Fibroblast of lung (primary cell): Measurements from ENCODE around the gene MPND. TPM values are rescaled to one million over a fixed set of nuclear protein-coding genes. Genes with fewer than 3 reads are reported as not detected.

ENCODE experiments used
- DNase-seq, 2 donors: peaks; one replicate each; pipeline versions ENCODE4 v3.0.0 to v3.0.0-alpha.2; 2010; ENCODE audit warnings: low read depth in 2 of 2
- H2AFZ ChIP-seq: 2 replicates; pipeline ENCODE4 v1.5.1; 2012; ENCODE audit warnings: low read length, control low read depth, inconsistent platforms
- H3K27ac ChIP-seq: 2 replicates; pipeline ENCODE4 v1.5.1; 2011; ENCODE audit warnings: low read length, control low read depth; ENCODE audit not compliant: insufficient read depth
- H3K27me3 ChIP-seq: 2 replicates; pipeline ENCODE4 v1.5.1; 2011; ENCODE audit warnings: mild to moderate bottlenecking, low read length; ENCODE audit not compliant: control insufficient read depth, insufficient read depth
- H3K36me3 ChIP-seq: 2 replicates; pipeline ENCODE4 v1.5.1; 2011; ENCODE audit warnings: low read length; ENCODE audit not compliant: control insufficient read depth, insufficient read depth
- H3K4me1 ChIP-seq: 2 replicates; pipeline ENCODE4 v1.5.1; 2011; ENCODE audit warnings: low read length; ENCODE audit not compliant: control insufficient read depth, insufficient read depth; ENCODE audit errors: extremely low read depth
- H3K4me2 ChIP-seq: 2 replicates; pipeline ENCODE4 v1.5.1; 2011; ENCODE audit warnings: low read length, control low read depth; ENCODE audit not compliant: insufficient read depth; ENCODE audit errors: extremely low read depth
- H3K4me3 ChIP-seq, 4 experiments: fragments of 200-600 bp in 1 of 4; sonication (generic) in 1 of 4; replicated peaks in 1 of 4; 2 replicates each; pipeline ENCODE4 v1.5.1; 2011 to 2016; ENCODE audit warnings: low read length in 4 of 4, low read depth in 3 of 4, mild to moderate bottlenecking in 3 of 4, control low read depth in 2 of 4, inconsistent platforms in 1 of 4, mixed read lengths in 1 of 4; ENCODE audit not compliant: insufficient read depth in 1 of 4; ENCODE audit errors: control extremely low read depth in 1 of 4
- H3K79me2 ChIP-seq: 2 replicates; pipeline ENCODE4 v1.5.1; 2012; ENCODE audit warnings: mild to moderate bottlenecking, low read length, inconsistent platforms; ENCODE audit not compliant: control insufficient read depth, insufficient read depth
- H3K9ac ChIP-seq: 2 replicates; pipeline ENCODE4 v1.5.1; 2011; ENCODE audit warnings: mild to moderate bottlenecking, low read length, control low read depth; ENCODE audit not compliant: insufficient read depth
- H3K9me3 ChIP-seq: 2 replicates; pipeline ENCODE4 v1.5.1; 2012; ENCODE audit warnings: low read depth, low read length; ENCODE audit not compliant: control insufficient read depth, insufficient read depth
- H4K20me1 ChIP-seq: 2 replicates; pipeline ENCODE4 v1.5.1; 2011; ENCODE audit warnings: low read length; ENCODE audit not compliant: control insufficient read depth, insufficient read depth; ENCODE audit errors: extremely low read depth
- EZH2 ChIP-seq: IDR thresholded peaks from 2 replicates; pipeline ENCODE4 v1.5.1; 2012; ENCODE audit warnings: low read length, control low read depth, mild to moderate bottlenecking; ENCODE audit errors: missing control alignments
- polyA plus RNA-seq, 2 donors: library from polyadenylated mRNA; depleted of rRNA in 1 of 2; stranded (reverse) in 1 of 2; unstranded in 1 of 2; fragments of >200 nt; gene quantifications; 2 replicates each; pipeline ENCODE4 v1.2.1, GENCODE V29; 2011 to 2012; ENCODE audit warnings: missing spikeins in 1 of 2
- total RNA-seq: library from RNA; depleted of rRNA; stranded (reverse); fragments of >200 nt; gene quantifications from 2 replicates; pipeline ENCODE4 v1.2.1, GENCODE V29; 2014
- TF ChIP-seq, protein P1 (sequence below), 2 donors: IDR thresholded peaks in 1 of 2; conservative IDR thresholded peaks in 1 of 2; 1 replicate in 1 of 2; 2 replicates in 1 of 2; pipeline ENCODE4 v1.5.1; 2011 to 2012; ENCODE audit warnings: low read length in 2 of 2, control low read depth in 1 of 2, inconsistent platforms in 1 of 2, low read depth in 1 of 2, mild to moderate bottlenecking in 1 of 2

Gene MPND
- total and polyA plus RNA-seq, 2 donors (not counting 1 experiment from before 2014, with no cell fraction given), result 2.7 to 7.1 TPM

- no peak overlapping the region for H2AFZ ChIP-seq
- H3K4me1 ChIP-seq, result peaks cover 41% of the 10 kb centered on the region
- DNase-seq, result no peak
- no peaks in the 10 kb centered on the region for H3K9me3 ChIP-seq
- peaks cover 24% of the 10 kb centered on the region for H3K36me3 ChIP-seq
- no peak overlapping the region for H3K4me3 ChIP-seq
- H3K4me2 ChIP-seq, result no peak overlapping the region
- H3K9ac ChIP-seq, result no peak overlapping the region
- H3K27me3 ChIP-seq, result no peaks in the 10 kb centered on the region
- H3K79me2 ChIP-seq, result peaks cover 79% of the 10 kb centered on the region
- H4K20me1 ChIP-seq, result no peaks in the 10 kb centered on the region
- no peak overlapping the region for H3K27ac ChIP-seq
- TF ChIP-seq, protein P1, sequence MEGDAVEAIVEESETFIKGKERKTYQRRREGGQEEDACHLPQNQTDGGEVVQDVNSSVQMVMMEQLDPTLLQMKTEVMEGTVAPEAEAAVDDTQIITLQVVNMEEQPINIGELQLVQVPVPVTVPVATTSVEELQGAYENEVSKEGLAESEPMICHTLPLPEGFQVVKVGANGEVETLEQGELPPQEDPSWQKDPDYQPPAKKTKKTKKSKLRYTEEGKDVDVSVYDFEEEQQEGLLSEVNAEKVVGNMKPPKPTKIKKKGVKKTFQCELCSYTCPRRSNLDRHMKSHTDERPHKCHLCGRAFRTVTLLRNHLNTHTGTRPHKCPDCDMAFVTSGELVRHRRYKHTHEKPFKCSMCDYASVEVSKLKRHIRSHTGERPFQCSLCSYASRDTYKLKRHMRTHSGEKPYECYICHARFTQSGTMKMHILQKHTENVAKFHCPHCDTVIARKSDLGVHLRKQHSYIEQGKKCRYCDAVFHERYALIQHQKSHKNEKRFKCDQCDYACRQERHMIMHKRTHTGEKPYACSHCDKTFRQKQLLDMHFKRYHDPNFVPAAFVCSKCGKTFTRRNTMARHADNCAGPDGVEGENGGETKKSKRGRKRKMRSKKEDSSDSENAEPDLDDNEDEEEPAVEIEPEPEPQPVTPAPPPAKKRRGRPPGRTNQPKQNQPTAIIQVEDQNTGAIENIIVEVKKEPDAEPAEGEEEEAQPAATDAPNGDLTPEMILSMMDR (conservative IDR thresholded peaks at IDR 0.05 in 1 of 2, IDR thresholded peaks at IDR 0.05 in 1 of 2; ENCODE audit: low read depth in 1 of 2, low read length in 2 of 2), result no peak
- TF ChIP-seq EZH2, result no peak
Observed at GRCh38 chr19:4370418-4371041, 27.2 kb downstream of the MPND start.

GRCh38 chr19:4371247-4372164 is 28.1 kb downstream of the MPND start:
- H3K9ac ChIP-seq, result no peak overlapping the region
- no peaks in the 10 kb centered on the region for H4K20me1 ChIP-seq
- no peak overlapping the region for H3K4me2 ChIP-seq
- H3K27me3 ChIP-seq, result no peaks in the 10 kb centered on the region
- H2AFZ ChIP-seq, result no peak overlapping the region
- H3K79me2 ChIP-seq, result peaks cover 82% of the 10 kb centered on the region
- H3K4me1 ChIP-seq, result peaks cover 50% of the 10 kb centered on the region
- no peak overlapping the region for H3K4me3 ChIP-seq
- no peak for DNase-seq
- H3K27ac ChIP-seq, result no peak overlapping the region
- peaks cover 16% of the 10 kb centered on the region for H3K36me3 ChIP-seq
- H3K9me3 ChIP-seq, result no peaks in the 10 kb centered on the region
- TF ChIP-seq, protein P1 (conservative IDR thresholded peaks at IDR 0.05 in 1 of 2, IDR thresholded peaks at IDR 0.05 in 1 of 2; ENCODE audit: low read depth in 1 of 2, low read length in 2 of 2), result no peak
- no peak for TF ChIP-seq EZH2
